Suprapubic skin (tissue), 4 donors: Measurements from ENCODE around the gene MTMR11. TPM values are rescaled to one million over a fixed set of nuclear protein-coding genes. Genes with fewer than 3 reads are reported as not detected.
A peak's percentile ranks its signal among the peaks of the same experiment; 100 is the strongest.

Source experiments
- DNase-seq, 2 donors: peaks; one replicate each; pipeline ENCODE4 v3.0.0-alpha.2; 2019; ENCODE audit warnings: low spot score in 2 of 2
- H3K27ac ChIP-seq: fragments of 200-600 bp; sonication (generic); one replicate; pipeline ENCODE4 v1.5.1; 2019
- H3K27me3 ChIP-seq: fragments of 200-600 bp; sonication (generic); one replicate; pipeline ENCODE4 v1.5.1; 2019
- H3K36me3 ChIP-seq: fragments of 200-600 bp; sonication (generic); one replicate; pipeline ENCODE4 v1.5.1; 2019
- H3K4me1 ChIP-seq: fragments of 200-600 bp; sonication (generic); one replicate; pipeline ENCODE4 v1.5.1; 2019
- H3K4me3 ChIP-seq: fragments of 200-600 bp; sonication (generic); one replicate; pipeline ENCODE4 v1.5.1; 2019; ENCODE audit warnings: mild to moderate bottlenecking
- H3K9me3 ChIP-seq: fragments of 200-600 bp; sonication (generic); one replicate; pipeline ENCODE4 v1.5.1; 2019
- CTCF ChIP-seq, 2 donors: fragments of 200-600 bp in 1 of 2; fragments of 450-650 bp in 1 of 2; sonication (generic) in 1 of 2; IDR thresholded peaks; one replicate each; pipeline ENCODE4 v1.5.1; 2016 to 2019; ENCODE audit warnings: antibody characterized with exemption in 2 of 2, mild to moderate bottlenecking in 1 of 2, moderate library complexity in 1 of 2
- EP300 ChIP-seq: sonication (generic); formaldehyde crosslinking; IDR thresholded peaks from one replicate; pipeline ENCODE4 v1.6.1; 2017; ENCODE audit warnings: antibody characterized with exemption
- POLR2A ChIP-seq, 2 donors: fragments of 450-650 bp; IDR thresholded peaks; one replicate each; pipeline ENCODE4 v1.6.1; 2017; ENCODE audit warnings: antibody characterized with exemption in 2 of 2, mild to moderate bottlenecking in 2 of 2, moderate library complexity in 2 of 2
- POLR2AphosphoS5 ChIP-seq, 3 donors: sonication (generic); formaldehyde crosslinking; IDR thresholded peaks; one replicate each; pipeline ENCODE4 v1.6.1; 2017; ENCODE audit warnings: antibody characterized with exemption in 3 of 3
- WGBS: methylation state at CpG from one replicate; pipeline ENCODE4 v1.1.5; 2018; 5-methylcytosine and 5-hydroxymethylcytosine counted together
- total RNA-seq, 4 donors: library from RNA; depleted of rRNA; stranded (reverse); fragments of >200 nt; gene quantifications; one replicate each; pipeline ENCODE4 v1.1.0, GENCODE V29; 2016

MTMR11 gene
- total RNA-seq, 4 donors from 2014 or later, result 13.5 to 40.3 (median 22.0) TPM

- Histone ChIP-seq H3K36me3 (peaks cover 42% of the 10 kb centered on the region), H3K4me3 (no peak overlapping the region), H3K27ac (no peak overlapping the region), H3K27me3 (no peaks in the 10 kb centered on the region), H3K4me1 (peaks cover 31% of the 10 kb centered on the region), H3K9me3 (no peaks in the 10 kb centered on the region)
- no peak for TF ChIP-seq EP300
- TF ChIP-seq CTCF (IDR thresholded peaks at IDR 0.05), result no peak
- no peak for TF ChIP-seq POLR2AphosphoS5 (IDR thresholded peaks at IDR 0.05)
- no peak for TF ChIP-seq POLR2A (IDR thresholded peaks at IDR 0.05)
- DNase-seq, result no peak
- 81% methylated on average over 10 of the region's 10 CpGs for WGBS
Measured at GRCh38 chr1:149923626-149924025, 13.1 kb downstream of the MTMR11 start.

- WGBS, result 1% methylated on average over 24 of the region's 24 CpGs
- TF ChIP-seq CTCF (IDR thresholded peaks at IDR 0.05), result no peak
- no peak for TF ChIP-seq POLR2AphosphoS5 (IDR thresholded peaks at IDR 0.05)
- no peak for TF ChIP-seq POLR2A (IDR thresholded peaks at IDR 0.05)
- TF ChIP-seq EP300, result no peak
- Histone ChIP-seq H3K27ac (no peak within 1 kb of the TSS), H3K9me3 (no peaks in the 10 kb centered on the region), H3K4me3 (peak within 1 kb of the TSS; percentile 45), H3K27me3 (peaks cover 9% of the 10 kb centered on the region), H3K36me3 (peaks cover 4% of the 10 kb centered on the region), H3K4me1 (peaks cover 4% of the 10 kb centered on the region)
- no peak for DNase-seq
Measured at GRCh38 chr1:149917571-149918144, 19.0 kb downstream of the MTMR11 start, which contains the start of gene SV2A. SV2A (minus strand) TSS chr1:149917844; CDS start chr1:149913840, 4,004 bp downstream.

GRCh38 chr1:149916898-149917252 is 19.8 kb downstream of the MTMR11 start:
- H3K4me3 ChIP-seq, result peak overlapping the region; percentile 45

GRCh38 chr1:149916193-149916897 is 20.3 kb downstream of the MTMR11 start:
- H3K36me3 ChIP-seq, result no peaks in the 10 kb centered on the region
- 32% methylated on average over 9 of the region's 9 CpGs for WGBS
- no peaks in the 10 kb centered on the region for H3K9me3 ChIP-seq
- H3K27me3 ChIP-seq, result peaks cover 9% of the 10 kb centered on the region
- DNase-seq, result no peak
- peaks cover 4% of the 10 kb centered on the region for H3K4me1 ChIP-seq
- peak overlapping the region; percentile 45 for H3K4me3 ChIP-seq
- no peak overlapping the region for H3K27ac ChIP-seq
- TF ChIP-seq POLR2AphosphoS5 (IDR thresholded peaks at IDR 0.05), result no peak
- no peak for TF ChIP-seq EP300
- TF ChIP-seq CTCF (IDR thresholded peaks at IDR 0.05), result no peak
- no peak for TF ChIP-seq POLR2A (IDR thresholded peaks at IDR 0.05)

More at GRCh38 chr1:149916898-149917252, 19.8 kb downstream of the MTMR11 start:
- Histone ChIP-seq H3K27ac (no peak overlapping the region), H3K9me3 (no peaks in the 10 kb centered on the region), H3K36me3 (no peaks in the 10 kb centered on the region), H3K27me3 (peaks cover 9% of the 10 kb centered on the region), H3K4me1 (peaks cover 4% of the 10 kb centered on the region)
- DNase-seq, result no peak
- TF ChIP-seq POLR2A (IDR thresholded peaks at IDR 0.05), result no peak
- no peak for TF ChIP-seq CTCF (IDR thresholded peaks at IDR 0.05)
- TF ChIP-seq EP300, result no peak
- no peak for TF ChIP-seq POLR2AphosphoS5 (IDR thresholded peaks at IDR 0.05)
- WGBS, result 25% methylated on average over 10 of the region's 10 CpGs

- Histone ChIP-seq H3K36me3 (no peaks in the 10 kb centered on the region), H3K27me3 (peaks cover 9% of the 10 kb centered on the region), H3K4me1 (peaks cover 4% of the 10 kb centered on the region), H3K4me3 (no peak overlapping the region), H3K27ac (no peak overlapping the region), H3K9me3 (no peaks in the 10 kb centered on the region)
- TF ChIP-seq EP300, result no peak
- no peak for TF ChIP-seq POLR2A (IDR thresholded peaks at IDR 0.05)
- TF ChIP-seq CTCF (IDR thresholded peaks at IDR 0.05), result no peak
- TF ChIP-seq POLR2AphosphoS5 (IDR thresholded peaks at IDR 0.05), result no peak
- DNase-seq, result no peak
- 85% methylated on average over 11 of the region's 11 CpGs for WGBS
Measured at GRCh38 chr1:149915429-149916192, 21.1 kb downstream of the MTMR11 start.
